Aorta (tissue), 5 donors: ENCODE results near the gene CDC42. TPM values are rescaled to one million over a fixed set of nuclear protein-coding genes. Genes with fewer than 3 reads are reported as not detected.

Experiments
- ATAC-seq: fragments of 200-7000 bp; cut with Tn5 transposase; one replicate; pipeline ENCODE4 v1.9.1; 2022; ENCODE audit warnings: moderate library complexity; ENCODE audit not compliant: low FRiP score
- DNase-seq, 2 donors: peaks; one replicate each; pipeline ENCODE4 v3.0.0-alpha.2; 2020
- H3K27ac ChIP-seq, 2 donors: one replicate each; pipeline ENCODE4 v1.5.1; 2013; ENCODE audit warnings: low read length in 2 of 2, mild to moderate bottlenecking in 2 of 2, moderate library complexity in 2 of 2, control low read depth in 1 of 2, inconsistent platforms in 1 of 2, low read depth in 1 of 2
- H3K27me3 ChIP-seq, 2 donors: one replicate each; pipeline ENCODE4 v1.6.1; 2013; ENCODE audit warnings: control low read depth in 1 of 2, low read length in 1 of 2, mild to moderate bottlenecking in 1 of 2, moderate library complexity in 1 of 2; ENCODE audit not compliant: insufficient read depth in 2 of 2, control insufficient read depth in 1 of 2
- H3K36me3 ChIP-seq, 2 donors: one replicate each; pipeline ENCODE4 v1.6.1; 2013; ENCODE audit warnings: control low read depth in 1 of 2, low read length in 1 of 2, mild to moderate bottlenecking in 1 of 2; ENCODE audit not compliant: insufficient read depth in 2 of 2, control insufficient read depth in 1 of 2
- H3K4me1 ChIP-seq, 2 donors: one replicate each; pipeline ENCODE4 v1.6.1; 2013; ENCODE audit warnings: low read length in 2 of 2, control low read depth in 1 of 2, mild to moderate bottlenecking in 1 of 2, moderate library complexity in 1 of 2; ENCODE audit not compliant: insufficient read depth in 2 of 2, control insufficient read depth in 1 of 2
- H3K4me3 ChIP-seq, 2 donors: one replicate each; pipeline ENCODE4 v1.5.1; 2013; ENCODE audit warnings: low read length in 2 of 2, control low read depth in 1 of 2, mild to moderate bottlenecking in 1 of 2
- H3K9me3 ChIP-seq: one replicate; pipeline ENCODE4 v1.6.1; 2013; ENCODE audit warnings: mild to moderate bottlenecking, low read length; ENCODE audit not compliant: control insufficient read depth
- WGBS, 2 donors: extraction: QIAGEN DNeasy Blood & Tissue Kit; methylation state at CpG; one replicate each; pipeline ENCODE4 v1.1.7; 2013; 5-methylcytosine and 5-hydroxymethylcytosine counted together
- intact Hi-C, 2 donors: fragments of 100-400 bp; cut with DNase I; formaldehyde crosslinking; loops; one replicate each; pipeline versions ENCODE4 v1.14.2 to v1.15.0; 2022
- polyA plus RNA-seq, 2 donors: library from polyadenylated mRNA; stranded (reverse); fragments of 200-250 nt; gene quantifications; one replicate each; pipeline ENCODE4 v1.2.3, GENCODE V29; 2013
- total RNA-seq, 2 donors: library from RNA; stranded (reverse); fragmentation: NEBNext Ultra II Directional; extraction: Animal tissue kit (Norgen Biotek cat#: 25700); gene quantifications; one replicate each; pipeline ENCODE4 v1.2.1, GENCODE V29; 2021
- donor health status: healthy with polysubstance abuse.
- donor health status: Bipolar disorder and iron deficiency.
- donor health status: DM: no; HTN: no; CAD: no.
- donor health status: DM: no; HTN: no; CAD: no.
- donor health status: DM: yes; HTN: yes; CAD: no.

Gene CDC42
- total and polyA plus RNA-seq, 4 donors: 123 to 211 (median 190) TPM

GRCh38 chr1:22044690-22045420 lies 7.7 kb upstream of the CDC42 start:
- 51 to 66% methylated on average over 3 of the region's 3 CpGs for WGBS, 2 donors
- intact Hi-C loops: no loop called here
- no peak for ATAC-seq

GRCh38 chr1:22045604-22046228 lies 6.8 kb upstream of the CDC42 start:
- Histone ChIP-seq H3K27me3 (no peaks in the 10 kb centered on the region), H3K36me3 (no peaks in the 10 kb centered on the region), H3K9me3 (peaks cover 3% of the 10 kb centered on the region), H3K4me1 (no peaks in the 10 kb centered on the region), H3K4me3 (no peak overlapping the region), H3K27ac (no peak overlapping the region)
- intact Hi-C loops: no loop called here
- 40 to 48% methylated on average over 2 of the region's 2 CpGs for WGBS, 2 donors
- DNase-seq (no peak), ATAC-seq (no peak)

More at GRCh38 chr1:22044690-22045420, 7.7 kb upstream of the CDC42 start:
- Histone ChIP-seq H3K36me3 (no peaks in the 10 kb centered on the region), H3K27ac (no peak overlapping the region), H3K4me1 (no peaks in the 10 kb centered on the region), H3K9me3 (peaks cover 3% of the 10 kb centered on the region), H3K27me3 (no peaks in the 10 kb centered on the region), H3K4me3 (no peak overlapping the region)
- DNase-seq: no peak

DNA sequence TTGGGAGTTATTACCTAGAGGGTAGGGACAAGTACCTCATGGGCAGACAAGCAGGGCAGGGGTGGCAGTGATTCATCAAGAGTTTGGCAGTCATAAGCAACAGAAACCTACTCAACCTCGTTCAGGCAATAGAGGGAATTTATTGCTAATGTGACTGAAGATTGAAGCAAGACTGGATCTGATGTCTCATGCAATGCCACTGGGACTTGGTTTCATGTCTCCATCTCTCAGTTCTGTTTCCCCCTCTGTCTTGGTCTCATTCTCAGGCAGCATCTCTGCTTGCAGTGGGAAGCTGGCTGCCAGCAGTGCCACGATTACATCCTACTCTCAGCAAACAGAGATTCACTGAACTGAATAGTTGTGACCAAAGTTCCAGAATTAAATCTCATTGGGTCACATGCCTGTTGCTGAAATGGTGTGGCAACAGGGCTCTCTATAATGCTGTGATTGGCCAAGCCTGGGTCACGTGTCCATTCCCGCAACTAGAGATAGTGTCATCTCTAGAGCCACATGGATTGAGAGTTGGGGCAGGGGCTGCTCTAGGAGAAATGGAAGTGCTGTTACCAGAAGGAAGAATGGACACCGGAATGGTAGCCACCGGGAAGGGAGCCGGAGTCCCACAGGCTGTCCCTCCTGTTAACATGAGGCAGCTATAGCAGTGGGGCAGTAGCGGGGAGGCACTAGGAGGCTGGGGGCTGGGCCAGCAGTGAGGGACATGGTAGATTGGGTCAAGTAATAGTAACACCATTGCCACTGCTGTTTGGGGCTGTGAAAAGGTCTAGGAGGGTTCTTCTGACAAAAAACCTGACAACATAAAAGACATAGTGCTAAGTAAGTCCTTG lies 3.9 kb upstream of the CDC42 start:
- H3K27ac ChIP-seq: no peak overlapping the region
- H3K9me3 ChIP-seq: peaks cover 3% of the 10 kb centered on the region
- ATAC-seq (no peak), DNase-seq (no peak)
- H3K36me3 ChIP-seq: no peaks in the 10 kb centered on the region
- H3K27me3 ChIP-seq: no peaks in the 10 kb centered on the region
- H3K4me3 ChIP-seq: no peak overlapping the region
- intact Hi-C loops: no loop called here
- WGBS, 2 donors: 64 to 69% methylated on average over 8 of the region's 8 CpGs
- H3K4me1 ChIP-seq: no peaks in the 10 kb centered on the region

DNA sequence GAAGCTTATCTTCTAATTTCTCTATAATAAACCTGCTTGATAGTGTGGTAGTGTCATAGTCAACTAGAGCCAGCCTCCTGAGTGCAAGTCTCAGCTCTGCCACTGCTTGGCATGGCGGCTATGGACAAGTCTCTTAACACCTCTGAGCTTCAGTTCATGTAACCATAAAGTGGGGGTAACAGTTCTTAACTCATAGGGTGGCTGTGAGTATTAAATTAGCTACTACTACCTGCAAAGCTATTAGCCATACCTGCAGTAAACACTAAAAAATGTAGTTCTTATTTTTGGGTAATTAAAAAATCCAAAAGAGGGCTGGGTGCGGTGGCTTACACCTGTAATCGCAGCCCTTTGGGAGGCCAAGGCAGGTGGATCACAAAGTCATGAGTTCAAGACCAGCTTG lies 2.2 kb upstream of the CDC42 start:
- DNase-seq: no peak
- no peaks in the 10 kb centered on the region for H3K27me3 ChIP-seq
- intact Hi-C loops: no loop called here
- H3K27ac ChIP-seq: no peak overlapping the region
- H3K4me1 ChIP-seq: no peaks in the 10 kb centered on the region
- no peaks in the 10 kb centered on the region for H3K36me3 ChIP-seq
- 96 to 99% methylated on average over 3 of the region's 3 CpGs for WGBS, 2 donors
- H3K4me3 ChIP-seq: no peak overlapping the region
- ATAC-seq: no peak
- H3K9me3 ChIP-seq: peaks cover 2% of the 10 kb centered on the region

GRCh38 chr1:22051607-22052114 lies 848 bp upstream of the CDC42 start:
- DNase-seq (no peak), ATAC-seq (no peak)
- Histone ChIP-seq H3K27me3 (no peaks in the 10 kb centered on the region), H3K27ac (no peak overlapping the region), H3K36me3 (no peaks in the 10 kb centered on the region), H3K9me3 (no peaks in the 10 kb centered on the region), H3K4me3 (no peak overlapping the region), H3K4me1 (peaks cover 0 to 4% of the 10 kb centered on the region in 2 donors)
- WGBS, 2 donors: 87 to 91% methylated on average over 13 of the region's 13 CpGs
- intact Hi-C loops: loop anchor here in 1 of 2 donors (2.0 kb wide), 1 partner anchor 27 kb away; no protein-coding TSS in a partner anchor

GRCh38 chr1:22053017-22053860 lies 730 bp downstream of the CDC42 start:
- peak; percentile 87 for ATAC-seq
- Histone ChIP-seq H3K4me1 (peaks cover 0 to 5% of the 10 kb centered on the region in 2 donors), H3K27me3 (no peaks in the 10 kb centered on the region), H3K4me3 (peak overlapping the region; percentile 95 to 97), H3K9me3 (no peaks in the 10 kb centered on the region), H3K36me3 (no peaks in the 10 kb centered on the region), H3K27ac (peak overlapping the region; percentile 93 to 99)
- 0 to 1% methylated on average over 24 to 70 of the region's 70 CpGs for WGBS, 2 donors
- peak; percentile 75 to 89 for DNase-seq
- intact Hi-C loops: loop anchor here in 1 of 2 donors (2.0 kb wide), 1 partner anchor 28 kb away; no protein-coding TSS in a partner anchor

GRCh38 chr1:22053861-22054770 lies 1.6 kb downstream of the CDC42 start:
- Histone ChIP-seq H3K4me1 (peaks cover 0 to 5% of the 10 kb centered on the region in 2 donors), H3K9me3 (no peaks in the 10 kb centered on the region), H3K27ac (peak overlapping the region in 1 of 2 donors; percentile 83), H3K36me3 (no peaks in the 10 kb centered on the region), H3K4me3 (peak overlapping the region; percentile 95 to 97), H3K27me3 (no peaks in the 10 kb centered on the region)
- ATAC-seq (no peak), DNase-seq (no peak)
- intact Hi-C loops: loop anchor here in 1 of 2 donors (2.0 kb wide), 1 partner anchor 29 kb away; no protein-coding TSS in a partner anchor
- WGBS, 2 donors: 40 to 44% methylated on average over 19 of the region's 19 CpGs
